ENCODE measurements around the gene DNM3.

DNM3 gene

GRCh38 chr1:171873664-171874063 is 32.4 kb downstream of the DNM3 start:
- DNase-seq, result no peak

GRCh38 chr1:171877701-171878100 is 36.4 kb downstream of the DNM3 start:
- no peak for DNase-seq

GRCh38 chr1:171879556-171879955 is 38.3 kb downstream of the DNM3 start:
- no peak for DNase-seq

- DNase-seq, result no peak
Observed at GRCh38 chr1:171881442-171881841, 40.1 kb downstream of the DNM3 start.

GRCh38 chr1:171883849-171884248 is 42.6 kb downstream of the DNM3 start:
- no peak for DNase-seq

- no peak for DNase-seq
Observed at GRCh38 chr1:171884475-171884874, 43.2 kb downstream of the DNM3 start.

- no peak for DNase-seq
Observed at GRCh38 chr1:171890131-171890530, 48.8 kb downstream of the DNM3 start.

- DNase-seq, result no peak
Observed at GRCh38 chr1:171896936-171897703, 55.8 kb downstream of the DNM3 start.

- DNase-seq, result no peak
Observed at GRCh38 chr1:171898941-171899340, 57.6 kb downstream of the DNM3 start.

- DNase-seq, result no peak
Observed at GRCh38 chr1:171899838-171900237, 58.5 kb downstream of the DNM3 start.

- DNase-seq, result no peak
Observed at GRCh38 chr1:171901245-171901644, 59.9 kb downstream of the DNM3 start.

- no peak for DNase-seq
Observed at GRCh38 chr1:171902527-171902926, 61.2 kb downstream of the DNM3 start.

- DNase-seq, result no peak
Observed at GRCh38 chr1:171904778-171905450, 63.6 kb downstream of the DNM3 start.

GRCh38 chr1:171909711-171910110 is 68.4 kb downstream of the DNM3 start:
- no peak for DNase-seq

- DNase-seq, result no peak
Observed at GRCh38 chr1:171910786-171911185, 69.5 kb downstream of the DNM3 start.

GRCh38 chr1:171911506-171911905 is 70.2 kb downstream of the DNM3 start:
- no peak for DNase-seq

- DNase-seq, result no peak
Observed at GRCh38 chr1:171912509-171913175, 71.3 kb downstream of the DNM3 start.

- DNase-seq, result no peak
Observed at GRCh38 chr1:171913385-171913784, 72.1 kb downstream of the DNM3 start.

- no peak for DNase-seq
Observed at GRCh38 chr1:171916315-171916771, 75.0 kb downstream of the DNM3 start.

- DNase-seq, result no peak
Observed at GRCh38 chr1:171917331-171917730, 76.0 kb downstream of the DNM3 start.

GRCh38 chr1:171919891-171920887 is 78.9 kb downstream of the DNM3 start:
- DNase-seq, result no peak

- DNase-seq, result no peak
Observed at GRCh38 chr1:171922999-171923398, 81.7 kb downstream of the DNM3 start.

GRCh38 chr1:171929121-171929520 is 87.8 kb downstream of the DNM3 start:
- DNase-seq, result no peak

Data from GF-D8 (cell line).